HCEC 1CT (cell line): Measurements from ENCODE around the gene ANKRD23.
A peak's percentile ranks its signal among the peaks of the same experiment; 100 is the strongest.
"Not testable (repeated sequence)": the region's sequence is repeated elsewhere in the genome, so short reads cannot be mapped to it uniquely, and the experiment has no call there.

ENCODE experiments used
- DNase-seq: peaks from one replicate; pipeline ENCODE4 v3.0.0-alpha.2; 2017

The ANKRD23 gene

DNA sequence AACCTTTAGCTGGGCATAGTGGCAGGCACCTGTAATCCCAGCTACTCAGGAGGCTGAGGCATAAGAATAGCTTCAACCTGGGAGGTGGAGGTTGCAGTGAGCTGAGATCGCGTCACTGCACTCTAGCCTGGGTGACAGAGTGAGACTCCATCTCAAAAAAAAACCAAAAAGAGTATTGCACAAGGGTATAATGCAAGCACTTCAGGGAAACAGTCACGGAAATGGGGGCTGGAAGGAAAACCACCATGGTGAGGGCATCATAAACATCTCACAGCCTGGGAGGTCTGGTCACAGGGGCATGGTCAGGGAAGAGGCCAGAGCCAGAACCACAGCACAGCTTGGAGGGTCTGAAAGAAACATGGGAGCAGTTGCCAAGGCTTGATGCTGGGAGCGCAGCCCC is 19.2 kb upstream of the ANKRD23 start:
- DNase-seq, result not testable (repeated sequence)

DNA sequence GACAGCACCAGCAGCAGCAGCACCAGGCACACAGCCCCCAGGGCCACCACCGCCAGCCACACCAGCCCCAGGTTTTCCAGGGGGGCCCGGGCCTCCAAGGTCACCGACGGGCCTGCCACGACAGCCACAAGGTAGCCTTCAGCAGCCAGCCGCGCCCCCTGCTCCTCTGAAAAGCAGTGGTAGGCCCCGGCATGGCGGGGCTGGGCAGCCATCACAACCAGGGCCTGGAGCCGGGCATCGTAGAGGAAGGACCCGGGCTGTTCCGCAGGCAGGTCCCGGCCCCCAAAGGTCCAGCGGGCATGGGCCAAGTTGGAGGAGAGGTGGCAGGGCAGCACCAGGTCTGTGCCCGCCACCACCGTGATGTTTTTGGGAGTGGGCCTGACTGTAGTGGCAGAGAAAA is 17.3 kb upstream of the ANKRD23 start:
- DNase-seq, result no peak

DNA sequence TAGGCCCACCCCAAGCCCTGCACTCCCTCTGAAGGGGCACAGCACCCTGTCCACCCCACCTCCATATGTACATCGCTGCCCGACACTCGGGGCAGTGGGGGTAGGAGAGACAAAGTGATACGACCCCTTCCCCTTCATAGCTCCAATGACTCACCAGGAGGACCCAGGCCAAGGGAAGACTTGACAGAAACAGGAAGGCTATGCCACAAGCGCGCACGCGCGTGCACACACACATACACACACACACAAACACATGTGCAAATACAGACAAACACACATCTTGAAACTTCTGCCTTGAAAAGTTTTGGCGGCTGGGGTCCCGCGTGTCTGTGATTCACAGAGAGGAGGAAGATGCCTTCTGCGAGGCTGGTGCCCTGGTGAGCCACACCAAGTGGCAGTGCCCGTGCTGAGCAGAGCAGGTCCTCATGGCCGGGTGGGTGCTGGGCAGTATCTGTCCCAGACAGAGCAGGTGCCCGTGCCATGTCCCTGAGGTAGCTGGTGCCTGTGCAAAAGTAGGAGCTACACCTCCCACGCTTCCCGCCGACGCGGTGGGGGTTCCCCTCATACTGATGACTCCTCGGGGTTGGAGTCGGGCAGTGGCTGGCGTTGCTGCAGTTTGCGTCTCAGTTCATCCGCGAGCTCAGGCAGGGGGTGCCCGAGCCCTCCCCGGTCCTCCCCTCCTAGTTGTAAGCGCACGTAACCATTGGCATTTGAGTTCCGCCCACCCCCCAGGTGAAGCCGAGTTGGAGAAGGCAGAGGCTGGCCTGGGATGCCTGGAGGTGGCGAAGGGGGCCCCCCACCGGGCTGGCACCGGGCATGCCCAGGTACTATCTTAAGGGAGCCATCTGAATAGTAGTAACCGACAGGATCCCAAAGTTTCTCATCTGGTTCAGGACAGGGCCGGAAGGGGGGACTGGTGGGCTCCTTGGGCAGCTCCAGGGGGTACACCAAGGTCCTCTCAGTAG is 16.5 kb upstream of the ANKRD23 start:
- no peak for DNase-seq

DNA sequence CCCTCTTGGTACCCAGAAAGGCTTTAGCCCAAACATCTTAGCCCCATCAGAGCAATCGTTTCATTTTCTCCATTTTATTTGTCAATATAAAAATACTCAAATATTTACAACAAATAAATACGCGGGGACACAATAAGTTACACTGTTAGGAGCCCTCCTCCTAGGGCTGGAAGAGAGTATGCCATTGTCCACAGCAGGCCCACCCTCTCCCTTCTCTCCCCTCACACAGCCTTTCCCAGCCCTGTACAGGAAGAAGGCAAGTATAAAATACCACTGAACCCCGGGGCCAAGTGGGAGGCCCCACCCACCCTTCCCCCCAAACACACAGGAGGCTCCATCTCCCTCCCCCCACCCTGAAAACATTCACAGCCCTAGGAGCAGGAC is 15.9 kb upstream of the ANKRD23 start:
- DNase-seq, result no peak

DNA sequence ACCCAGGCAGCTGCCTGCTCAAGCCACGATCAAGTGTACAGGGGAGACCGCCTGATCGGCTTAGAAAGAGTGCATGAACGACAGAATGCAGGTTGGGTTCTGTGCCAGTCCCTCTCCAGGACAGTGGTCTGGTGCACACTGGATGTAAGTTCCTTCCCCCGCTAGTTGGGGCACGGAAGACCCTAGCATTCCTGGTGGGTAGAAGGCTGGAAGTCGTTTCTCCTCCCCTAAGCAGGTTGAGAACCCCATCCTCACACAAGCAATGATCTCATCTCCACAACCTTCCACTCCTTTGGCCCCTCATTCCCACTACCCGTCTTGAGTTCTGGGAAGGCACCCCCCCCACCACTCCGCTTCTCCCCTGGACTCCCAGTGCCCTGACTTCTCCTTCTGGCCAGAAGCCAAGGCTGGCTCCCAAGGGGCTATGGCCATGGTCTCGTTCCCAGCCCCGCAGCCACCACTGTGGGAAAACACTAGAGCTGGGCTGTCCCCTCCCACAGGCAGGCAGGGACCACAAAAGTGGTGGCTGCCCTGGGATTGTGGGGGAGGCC is 15.4 kb upstream of the ANKRD23 start:
- no peak for DNase-seq

DNA sequence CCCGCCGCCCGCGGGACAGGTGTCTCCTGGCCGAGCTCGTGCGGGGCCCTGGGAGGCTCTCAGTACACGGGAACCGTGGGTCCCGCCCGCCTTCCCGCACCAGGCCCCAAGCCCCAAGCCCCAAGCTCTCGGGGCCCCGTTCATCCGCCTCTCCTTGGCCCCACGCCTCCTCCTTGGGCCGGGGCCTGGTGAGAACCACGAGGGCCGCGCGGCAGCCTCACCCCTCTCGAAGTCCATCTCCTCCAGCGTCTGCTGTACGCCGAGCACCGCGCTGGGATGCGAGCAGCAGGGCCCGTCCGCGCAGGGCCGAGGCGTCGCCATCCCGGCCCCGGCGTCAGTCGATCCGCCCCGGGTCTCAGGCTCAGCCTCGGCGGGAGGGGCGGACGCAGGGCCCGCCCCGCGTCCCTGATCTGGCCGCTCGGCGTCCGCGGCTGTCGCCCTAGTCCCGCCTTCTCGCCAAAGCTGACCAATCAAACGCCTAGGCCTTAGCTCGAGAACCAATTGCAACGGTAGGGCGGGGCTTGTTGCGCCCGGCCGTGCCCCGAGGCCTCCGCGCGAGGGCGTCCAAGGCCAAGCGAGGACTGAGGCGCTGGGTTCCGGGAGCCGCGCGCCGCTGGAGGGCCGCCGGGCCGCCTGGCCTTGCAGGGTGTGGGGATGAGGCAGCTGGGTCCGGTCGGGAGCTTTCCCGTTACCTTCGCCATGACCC is 14.0 kb upstream of the ANKRD23 start, which contains the start of gene ANKRD39:
ANKRD39 (minus strand) TSS at position 350 of the 706 bp plus-strand sequence; CDS start at position 321, 29 bp downstream.
- DNase-seq, result peak; percentile 98

DNA sequence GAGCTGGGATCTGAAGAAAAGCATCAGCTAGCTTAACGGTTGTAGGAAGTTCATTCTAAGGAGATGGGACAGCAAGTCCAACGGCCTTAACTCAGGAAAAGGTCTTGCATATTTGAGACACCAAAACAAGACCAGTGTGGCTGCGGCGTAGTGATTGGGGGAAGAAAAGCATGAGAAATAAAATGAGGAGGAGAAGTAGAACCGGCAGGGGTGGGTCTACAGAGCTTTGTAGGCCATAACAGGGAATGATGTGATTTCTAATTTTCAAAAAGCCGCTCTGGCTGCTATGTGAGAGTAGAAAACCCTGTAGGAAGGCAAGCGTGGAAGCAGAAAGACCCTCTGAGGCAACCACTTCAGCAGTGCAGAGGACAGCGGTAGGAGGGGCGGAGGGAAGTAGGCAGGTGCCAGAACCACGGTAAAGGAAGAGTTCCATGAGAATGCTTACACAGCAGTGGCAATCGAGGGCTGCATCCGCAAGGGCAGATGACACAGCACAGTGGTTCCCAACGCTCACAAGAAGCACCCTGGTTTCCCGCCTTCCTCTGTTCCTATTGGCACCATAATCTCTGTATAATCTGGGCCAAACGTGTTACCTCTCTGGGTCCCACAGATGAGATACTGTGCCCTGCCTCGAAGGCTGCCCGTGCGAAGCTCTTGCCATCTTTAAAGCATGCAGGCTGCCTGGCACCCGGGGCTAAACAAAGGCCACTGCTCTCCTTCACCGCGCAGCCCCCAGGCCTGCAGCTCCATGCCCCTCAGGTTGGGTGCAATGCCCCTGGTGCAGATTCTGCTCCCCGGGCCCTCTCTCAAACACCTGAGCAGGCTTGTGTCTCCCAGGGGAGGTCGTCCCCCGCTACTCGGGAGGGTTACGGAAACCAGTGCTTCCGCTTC is 13.2 kb upstream of the ANKRD23 start:
- DNase-seq, result no peak

DNA sequence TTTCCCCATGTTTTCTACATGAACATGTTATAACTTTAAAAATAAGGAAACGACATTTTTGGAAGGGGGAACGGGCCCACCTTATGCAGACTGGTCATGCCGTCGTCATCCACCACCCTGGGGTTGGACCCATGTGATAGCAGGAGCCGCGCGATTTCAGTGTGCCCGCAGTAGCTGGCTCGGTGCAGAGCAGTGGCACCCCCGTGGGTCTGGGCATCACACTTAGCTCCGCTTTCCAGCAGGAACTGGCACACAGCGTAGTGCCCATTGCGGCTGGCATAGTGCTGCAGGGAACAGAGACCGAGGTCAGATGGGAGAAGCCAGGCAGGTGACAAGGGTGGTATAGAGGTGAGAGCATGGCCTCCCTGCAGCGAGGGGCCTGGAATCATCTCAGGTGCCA is 9.5 kb upstream of the ANKRD23 start:
- no peak for DNase-seq

DNA sequence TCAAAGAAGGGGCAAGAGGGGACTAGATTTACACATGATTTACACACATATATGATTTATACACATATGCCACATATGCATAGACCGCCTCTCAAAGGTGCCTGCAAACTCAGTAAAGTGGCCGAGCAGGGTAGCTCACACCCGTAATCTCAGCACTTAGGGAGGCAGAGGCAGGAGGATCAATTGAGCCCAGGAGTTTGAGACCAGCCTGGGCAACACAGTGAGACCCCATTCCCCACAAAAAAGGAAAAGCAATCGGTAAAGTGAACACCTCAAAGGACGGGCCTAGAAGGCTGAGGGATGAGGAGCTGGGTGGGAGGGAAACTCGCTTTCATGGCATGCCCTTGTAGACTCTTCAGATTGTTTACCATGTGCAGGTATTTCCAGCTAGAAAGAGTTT is 8.8 kb upstream of the ANKRD23 start:
- DNase-seq, result no peak

DNA sequence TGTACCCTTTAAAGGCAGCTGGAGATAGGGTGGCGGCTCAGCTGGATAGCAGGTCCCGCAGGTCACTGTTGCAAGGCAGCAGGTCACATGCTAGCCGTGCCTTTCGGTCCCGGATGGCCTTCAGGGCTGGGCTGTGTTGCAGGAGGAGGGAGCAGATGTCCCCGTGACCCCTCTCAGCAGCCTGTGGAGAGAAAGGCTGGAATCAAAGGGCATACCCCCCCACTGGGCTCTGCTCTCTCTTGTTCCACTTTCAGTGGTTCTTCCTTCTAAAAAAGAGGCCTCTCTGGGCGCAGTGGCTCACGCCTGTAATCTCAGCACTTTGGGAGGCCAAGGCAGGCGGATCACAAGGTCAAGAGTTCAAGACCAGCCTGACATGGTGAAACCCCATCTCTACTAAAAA is 4.4 kb upstream of the ANKRD23 start:
- no peak for DNase-seq

DNA sequence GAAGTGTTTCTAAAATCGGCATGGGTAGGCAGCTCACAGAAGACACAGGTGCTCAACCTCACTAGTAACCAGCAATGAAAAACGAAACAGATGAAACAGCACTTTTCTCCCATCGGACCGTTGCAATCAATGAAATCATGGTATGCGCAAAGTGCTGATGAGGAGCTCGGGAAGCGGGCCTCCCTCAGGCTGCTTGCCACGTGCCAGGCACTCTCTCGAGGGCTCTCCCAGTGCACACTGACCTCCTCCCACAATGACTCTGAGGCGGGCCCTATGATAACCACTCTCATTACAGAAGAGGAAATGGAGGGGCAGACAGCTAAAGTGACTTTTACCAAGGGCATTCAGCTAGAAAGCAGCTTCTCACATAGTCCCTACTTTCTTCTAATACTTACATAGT is 3.8 kb upstream of the ANKRD23 start:
- no peak for DNase-seq

DNA sequence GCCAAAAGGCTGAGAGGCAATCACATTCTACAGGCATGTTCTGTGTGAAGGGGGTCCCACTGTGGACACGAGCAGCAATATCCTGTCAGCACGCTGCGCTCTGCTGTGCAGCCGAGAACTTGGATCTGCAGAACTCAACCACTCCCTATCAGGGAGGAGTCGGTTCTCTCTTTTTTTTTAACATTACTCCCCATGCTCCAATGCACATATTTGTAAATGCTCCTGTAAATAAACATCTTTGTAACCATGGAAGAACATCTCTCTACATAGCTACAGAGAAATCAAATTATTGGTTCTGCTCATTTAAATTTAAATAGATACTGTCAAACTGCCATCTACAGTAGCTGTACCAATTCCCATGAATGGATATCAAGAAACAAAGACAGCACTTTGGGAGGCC is 3.0 kb upstream of the ANKRD23 start:
- no peak for DNase-seq

DNA sequence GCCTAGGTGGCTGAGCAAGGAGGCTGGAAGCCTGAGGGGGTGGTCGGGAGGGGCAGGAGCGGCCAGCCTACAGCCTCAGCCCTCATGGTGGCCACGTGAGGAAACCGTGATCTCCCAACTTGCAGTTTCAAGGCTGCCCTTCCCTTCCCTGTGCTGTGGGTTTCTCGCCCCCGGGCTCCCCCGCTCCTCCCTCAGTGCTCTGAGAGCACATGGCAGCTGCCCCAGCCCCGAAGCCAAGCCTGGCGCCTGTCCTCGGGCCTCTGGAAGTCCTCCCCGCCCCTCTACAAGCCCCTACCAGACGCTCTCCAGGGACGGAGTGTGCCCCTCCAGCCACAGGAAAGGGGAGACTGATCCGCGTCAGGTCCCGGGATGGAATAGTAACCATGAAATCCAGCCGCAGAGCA is 586 bp upstream of the ANKRD23 start:
- DNase-seq, result no peak

DNA sequence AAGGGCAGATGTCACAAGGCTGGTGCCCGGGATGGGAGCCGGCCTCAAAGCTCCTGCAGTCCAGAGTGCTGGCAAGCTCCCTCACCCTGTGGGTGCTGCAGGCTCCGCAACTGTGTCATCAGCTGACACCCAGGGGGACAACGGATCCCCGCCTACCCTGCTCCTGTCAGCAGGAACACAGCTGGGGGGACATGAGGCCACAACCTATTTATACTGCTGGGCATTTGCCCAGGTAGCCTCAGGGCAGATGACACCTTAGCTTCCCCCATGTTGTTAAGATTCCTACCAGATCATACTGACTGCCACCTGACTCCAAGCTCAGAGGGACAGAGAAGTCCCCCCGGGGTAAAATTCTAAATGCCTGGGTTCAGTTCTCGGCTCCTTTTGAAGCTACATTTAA is 1.2 kb downstream of the ANKRD23 start:
- DNase-seq, result no peak

DNA sequence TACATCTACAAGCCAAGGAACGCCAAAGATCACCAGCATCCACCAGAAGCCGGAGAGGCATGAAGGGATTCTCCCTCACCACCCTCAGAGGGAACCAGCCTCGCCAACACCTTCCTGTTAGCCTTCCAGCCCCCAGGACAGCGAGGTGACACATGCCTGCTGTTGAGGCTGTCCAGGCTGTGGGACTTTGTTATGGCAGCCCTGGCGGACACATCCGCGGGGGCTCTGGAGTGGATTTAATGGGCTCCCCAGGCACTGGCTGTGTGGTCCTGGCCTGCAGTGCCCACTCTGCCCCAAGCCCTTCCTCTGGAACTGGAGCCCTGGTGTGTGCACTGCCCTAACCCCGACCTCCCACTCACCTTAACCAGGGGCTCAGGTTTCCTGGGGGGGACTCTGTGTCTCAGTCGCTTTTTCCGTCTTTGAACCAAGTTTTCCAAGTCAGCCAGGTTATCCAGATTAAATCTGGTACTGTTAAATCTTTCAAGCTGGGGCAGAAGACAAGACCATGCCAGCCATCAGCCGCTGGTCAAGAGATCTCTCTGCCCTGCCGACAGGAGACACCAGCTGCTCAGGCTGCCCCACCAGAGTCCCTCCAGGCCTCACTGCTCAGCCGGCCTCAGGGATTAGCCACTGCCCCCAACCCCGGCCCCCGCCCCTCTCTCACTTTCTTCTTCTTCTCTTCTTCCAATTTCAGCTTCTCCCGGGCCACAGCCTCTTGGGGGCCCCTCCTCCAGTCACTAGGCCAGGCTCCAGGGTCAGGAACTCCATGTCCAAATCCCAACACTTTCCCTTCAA is 1.9 kb downstream of the ANKRD23 start:
- no peak for DNase-seq

DNA sequence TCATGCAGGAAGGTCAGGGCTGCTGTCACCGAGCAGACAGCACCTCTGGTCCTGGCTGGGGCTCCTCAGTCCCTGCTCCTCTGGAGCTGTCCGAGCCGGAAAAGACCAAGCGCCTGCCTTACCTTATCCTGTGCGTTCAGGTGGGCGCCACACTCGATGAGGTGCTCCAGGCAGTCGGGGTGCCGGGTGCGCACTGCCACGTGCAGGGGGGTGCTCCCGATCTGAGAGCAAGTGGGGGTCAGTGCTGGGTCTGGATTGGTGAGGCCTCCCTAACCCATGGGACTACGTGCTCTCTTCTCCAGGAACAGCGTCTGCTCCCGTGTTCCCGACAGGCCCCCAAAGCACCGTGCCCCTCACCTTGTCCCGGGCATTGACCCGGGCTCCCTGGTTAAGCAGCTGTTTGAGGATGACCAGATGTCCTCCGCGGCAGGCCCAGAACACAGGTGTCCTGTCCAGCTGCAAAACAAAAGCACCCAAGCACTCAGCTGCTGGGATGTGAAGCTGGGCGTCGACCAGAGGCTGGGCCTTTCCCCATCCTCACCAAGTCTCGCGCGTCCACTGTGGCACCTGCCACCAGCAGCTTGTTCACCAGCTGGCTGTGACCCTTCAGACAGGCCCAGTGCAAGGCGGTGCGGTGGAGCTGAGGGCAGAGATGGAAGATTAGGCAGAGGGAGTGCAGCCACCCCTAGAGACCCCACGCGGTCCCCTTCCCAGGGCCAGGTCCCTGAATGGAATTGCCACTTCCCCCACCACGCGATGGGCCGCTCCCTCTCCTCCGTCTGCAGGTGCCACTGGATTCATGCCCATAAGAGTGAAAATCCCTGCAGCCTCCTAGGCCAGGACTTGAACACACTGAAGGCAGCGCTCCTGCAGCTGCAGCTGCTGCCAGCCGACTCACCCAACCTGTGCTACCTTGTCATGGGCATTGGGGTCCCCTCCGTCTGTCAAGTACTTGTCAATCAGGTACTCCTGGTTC is 3.7 kb downstream of the ANKRD23 start:
- no peak for DNase-seq

DNA sequence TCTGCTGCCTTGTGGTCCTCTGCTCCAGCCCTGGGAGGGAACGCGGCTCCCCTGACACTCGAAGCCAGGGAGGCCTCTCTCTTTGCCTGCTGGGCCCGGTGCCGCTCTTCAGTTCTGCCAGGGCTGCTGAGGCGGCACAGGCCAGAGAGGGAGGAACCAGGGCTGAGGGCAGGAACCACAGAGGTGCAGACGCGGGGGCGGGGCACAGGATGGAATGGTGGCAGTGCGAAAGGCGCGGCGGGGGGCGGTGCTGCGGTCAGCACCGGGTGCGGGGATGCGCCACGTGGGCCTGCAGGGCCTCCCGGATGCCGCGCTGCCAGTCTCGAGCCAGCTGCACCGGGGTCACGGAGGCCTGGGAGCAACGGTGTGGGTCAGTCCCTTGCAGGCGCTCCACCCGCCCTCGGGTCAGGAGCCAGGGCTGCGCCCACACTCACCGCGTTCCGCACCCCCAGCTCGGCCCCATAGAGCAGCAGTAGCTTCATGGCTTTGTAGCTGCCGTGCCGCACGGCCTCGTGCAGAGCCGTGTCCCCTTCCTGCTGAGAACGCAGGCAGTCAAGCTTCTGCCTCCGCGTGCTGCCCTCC is 4.4 kb downstream of the ANKRD23 start:
- DNase-seq, result no peak

DNA sequence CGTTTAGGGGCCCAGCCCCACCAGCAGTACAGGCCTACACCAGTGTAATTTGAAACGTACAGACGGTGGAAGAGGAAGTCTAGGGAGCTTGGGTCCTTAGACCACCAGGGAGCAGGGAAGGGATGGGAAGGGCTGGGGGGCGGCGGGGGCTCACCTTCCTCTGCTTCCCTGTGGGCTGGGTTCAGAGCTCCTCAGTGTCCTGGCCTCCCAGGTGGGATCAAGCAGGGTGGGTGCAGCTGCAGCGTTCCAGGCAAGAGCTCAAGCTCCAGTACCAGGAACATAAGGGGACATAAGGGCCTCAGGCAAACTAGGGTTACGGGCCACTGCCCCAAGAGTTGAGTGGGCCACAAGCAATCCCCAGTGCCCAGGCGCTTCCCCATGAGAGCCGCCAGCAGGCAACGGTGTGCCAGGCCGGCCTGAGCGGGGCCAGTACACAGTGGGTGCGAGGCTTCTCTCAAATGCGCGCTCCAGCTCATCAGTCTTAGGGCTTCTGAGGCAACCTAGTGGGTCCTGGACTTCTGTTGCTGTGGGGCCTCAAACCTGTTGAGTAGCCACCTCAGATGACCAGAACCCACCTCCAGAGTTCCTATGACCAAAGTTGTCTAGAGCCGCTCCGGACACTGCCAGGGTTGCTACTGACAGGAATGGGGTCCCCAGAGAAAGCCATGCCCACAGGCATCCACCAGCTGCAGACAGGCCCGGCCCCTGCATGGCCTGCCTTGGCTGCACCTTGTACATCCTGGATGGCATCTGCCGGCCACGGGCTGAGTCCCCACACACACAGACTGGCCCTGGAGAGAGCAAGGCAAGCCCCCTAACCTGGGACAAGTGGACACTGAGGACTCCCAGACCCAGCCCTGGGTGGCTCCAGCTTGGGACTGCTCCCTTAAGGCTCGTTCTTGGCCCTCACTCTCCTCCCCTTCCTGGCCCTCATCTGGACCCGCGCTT is 5.2 kb downstream of the ANKRD23 start:
- no peak for DNase-seq

DNA sequence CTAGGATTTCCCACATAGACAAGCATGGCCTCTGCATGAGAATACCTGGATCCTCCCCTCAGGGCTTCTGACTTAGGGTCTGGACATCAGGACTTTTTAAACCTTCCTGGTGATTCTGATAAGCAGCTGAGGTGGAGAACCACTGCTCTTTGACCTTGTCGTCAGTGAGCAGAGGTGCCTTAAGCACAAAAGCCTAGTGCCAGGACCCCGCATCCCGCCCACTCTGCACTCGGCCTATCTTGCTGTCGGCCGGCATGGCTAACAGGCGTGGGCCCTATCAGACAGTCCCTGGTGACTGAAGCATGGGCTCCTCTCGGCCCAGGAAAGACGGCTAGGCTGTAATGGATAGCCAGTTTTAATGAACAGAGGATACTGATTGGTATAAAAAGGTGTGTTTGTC is 6.2 kb downstream of the ANKRD23 start:
- DNase-seq, result no peak
